IMR-90 (cell line): Measurements from ENCODE around the gene LTC4S. TPM values are rescaled to one million over a fixed set of nuclear protein-coding genes. Genes with fewer than 3 reads are reported as not detected.

Experiments used
- ATAC-seq: fragments of 200-7000 bp; cut with Tn5 transposase; 2 replicates; pipeline ENCODE4 v1.9.1; 2020; ENCODE audit warnings: low read depth, mild to moderate bottlenecking, moderate library complexity
- BruUV-seq: library from RNA; stranded (reverse); fragments of 400-500 nt; replicated peaks from 2 replicates; lab custom pipeline; 2021; lab: Mats Ljungman, UMichigan
- CTCF ChIA-PET: fragments of 300-600 bp; formaldehyde crosslinking; extraction: SDS; loops from one replicate; lab custom pipeline; 2021; ENCODE audit warnings: antibody characterized with exemption; lab: Yijun Ruan, JAX
- POLR2A ChIA-PET: fragments of 300-600 bp; sonication (Branson Sonifier 250); formaldehyde crosslinking; loops from one replicate; lab custom pipeline; 2022; ENCODE audit warnings: antibody characterized with exemption; ENCODE audit not compliant: unreplicated experiment; lab: Charles Lee
- DNase-seq: peaks from one replicate; pipeline ENCODE4 v3.0.0; 2013
- H2AFZ ChIP-seq: replicated peaks from 2 replicates; pipeline ENCODE3; 2013; ENCODE audit warnings: low read length, mild to moderate bottlenecking; ENCODE audit not compliant: poor library complexity
- H2AK5ac ChIP-seq: 2 replicates; pipeline ENCODE4 v1.6.1; 2013; ENCODE audit warnings: low read depth, low read length, inconsistent platforms
- H2AK9ac ChIP-seq: replicated peaks from 2 replicates; pipeline ENCODE3; 2013; ENCODE audit warnings: mild to moderate bottlenecking, low read depth, low read length, moderate library complexity; ENCODE audit not compliant: poor library complexity
- H2BK120ac ChIP-seq: 2 replicates; pipeline ENCODE4 v1.6.1; 2013; ENCODE audit warnings: low read depth, low read length, inconsistent platforms
- H2BK15ac ChIP-seq: 3 replicates; pipeline ENCODE4 v1.6.1; 2013; ENCODE audit warnings: low read depth, low read length, inconsistent platforms
- H2BK20ac ChIP-seq: 2 replicates; pipeline ENCODE4 v1.6.1; 2013; ENCODE audit warnings: low read depth, mild to moderate bottlenecking, inconsistent platforms, low read length, moderate library complexity
- H2BK5ac ChIP-seq: 2 replicates; pipeline ENCODE4 v1.6.1; 2013; ENCODE audit warnings: mild to moderate bottlenecking, low read depth, low read length, inconsistent platforms; ENCODE audit not compliant: poor library complexity, severe bottlenecking
- H3K14ac ChIP-seq: replicated peaks from 2 replicates; pipeline ENCODE4 v1.6.1; 2013; ENCODE audit warnings: low read depth, low read length, inconsistent platforms
- H3K18ac ChIP-seq: 2 replicates; pipeline ENCODE4 v1.6.1; 2013; ENCODE audit warnings: low read depth, low read length, control low read depth
- H3K23ac ChIP-seq: 2 replicates; pipeline ENCODE4 v1.6.1; 2013; ENCODE audit warnings: low read depth, low read length, inconsistent platforms
- H3K27ac ChIP-seq: 2 replicates; pipeline ENCODE4 v1.5.1; 2013; ENCODE audit warnings: mild to moderate bottlenecking, control low read depth, low read length; ENCODE audit not compliant: insufficient read depth
- H3K27me3 ChIP-seq: 2 replicates; pipeline ENCODE4 v1.6.1; 2013; ENCODE audit warnings: low read length; ENCODE audit not compliant: control insufficient read depth, insufficient read depth
- H3K36me3 ChIP-seq: 2 replicates; pipeline ENCODE4 v1.6.1; 2013; ENCODE audit warnings: low read length, mixed read lengths; ENCODE audit not compliant: control insufficient read depth, insufficient read depth
- H3K4ac ChIP-seq: 2 replicates; pipeline ENCODE4 v1.6.1; 2013; ENCODE audit warnings: low read depth, low read length, inconsistent platforms
- H3K4me1 ChIP-seq: 2 replicates; pipeline ENCODE4 v1.6.1; 2013; ENCODE audit warnings: low read length, mixed read lengths; ENCODE audit not compliant: control insufficient read depth, insufficient read depth
- H3K4me2 ChIP-seq: 2 replicates; pipeline ENCODE4 v1.6.1; 2013; ENCODE audit warnings: low read depth, mild to moderate bottlenecking, control low read depth, low read length, moderate library complexity
- H3K4me3 ChIP-seq: 2 replicates; pipeline ENCODE4 v1.5.1; 2013; ENCODE audit warnings: low read depth, mild to moderate bottlenecking, control low read depth, low read length, moderate library complexity; ENCODE audit not compliant: insufficient read depth
- H3K56ac ChIP-seq: 2 replicates; pipeline ENCODE4 v1.6.1; 2013; ENCODE audit warnings: low read length, inconsistent platforms; ENCODE audit not compliant: insufficient read depth; ENCODE audit errors: extremely low read depth
- H3K79me1 ChIP-seq, 2 experiments: 2 replicates each; pipeline ENCODE4 v1.6.1; 2013; ENCODE audit warnings: low read length in 2 of 2, inconsistent platforms in 1 of 2, low read depth in 1 of 2
- H3K9ac ChIP-seq: 2 replicates; pipeline ENCODE4 v1.6.1; 2013; ENCODE audit warnings: low read depth, low read length, control low read depth
- H3K9me1 ChIP-seq: 2 replicates; pipeline ENCODE4 v1.6.1; 2013; ENCODE audit warnings: low read length, inconsistent platforms; ENCODE audit not compliant: insufficient read depth
- H3K9me3 ChIP-seq: 2 replicates; pipeline ENCODE4 v1.6.1; 2013; ENCODE audit warnings: low read length; ENCODE audit not compliant: control insufficient read depth, insufficient read depth
- H4K20me1 ChIP-seq: 2 replicates; pipeline ENCODE4 v1.6.1; 2013; ENCODE audit warnings: low read length, inconsistent platforms; ENCODE audit not compliant: insufficient read depth
- H4K5ac ChIP-seq: 2 replicates; pipeline ENCODE4 v1.6.1; 2013; ENCODE audit warnings: mild to moderate bottlenecking, low read depth, low read length, control low read depth
- H4K8ac ChIP-seq, 2 experiments: 2 replicates each; pipeline ENCODE4 v1.6.1; 2013; ENCODE audit warnings: low read depth in 2 of 2, low read length in 2 of 2, control low read depth in 1 of 2, inconsistent platforms in 1 of 2
- H4K91ac ChIP-seq: 2 replicates; pipeline ENCODE4 v1.6.1; 2013; ENCODE audit warnings: low read depth, low read length, inconsistent platforms; ENCODE audit not compliant: insufficient read depth
- CEBPB ChIP-seq: IDR thresholded peaks from 2 replicates; pipeline ENCODE4 v1.6.1; 2012; ENCODE audit warnings: low read depth, low read length, improper control_type of control experiment
- MAFK ChIP-seq: IDR thresholded peaks from 2 replicates; pipeline ENCODE4 v1.6.1; 2012; ENCODE audit warnings: low read depth, low read length, improper control_type of control experiment
- MAZ ChIP-seq: IDR thresholded peaks from 2 replicates; pipeline ENCODE4 v1.6.1; 2012; ENCODE audit warnings: low read depth, mild to moderate bottlenecking, low read length, improper control_type of control experiment, moderate library complexity, borderline replicate concordance
- NFE2L2 ChIP-seq: fragments of 150-350 bp; IDR thresholded peaks from 2 replicates; pipeline ENCODE4 v1.6.1; 2016; ENCODE audit warnings: low read depth, mild to moderate bottlenecking, low read length
- POLR2A ChIP-seq: IDR thresholded peaks from 2 replicates; pipeline ENCODE4 v1.6.1; 2012; ENCODE audit warnings: mild to moderate bottlenecking, low read depth, low read length
- RAD21 ChIP-seq: IDR thresholded peaks from 2 replicates; pipeline ENCODE4 v1.6.1; 2012; ENCODE audit warnings: low read length, improper control_type of control experiment
- RFX5 ChIP-seq: IDR thresholded peaks from 2 replicates; pipeline ENCODE4 v1.8.0; 2012; ENCODE audit warnings: low read depth, mild to moderate bottlenecking, low read length, moderate library complexity
- SMC3 ChIP-seq: fragments of 150-350 bp; IDR thresholded peaks from 2 replicates; pipeline ENCODE4 v1.6.1; 2016; ENCODE audit warnings: low read depth, mild to moderate bottlenecking, antibody characterized with exemption, low read length, moderate library complexity
- WGBS, 2 experiments: methylation state at CpG; one replicate each; pipeline versions ENCODE4 v1.1.5 to v1.1.7; 2013; ENCODE audit warnings: missing lambda C conversion rate in 2 of 2; ENCODE audit not compliant: insufficient read length in 1 of 2; ENCODE audit errors: extremely low coverage in 2 of 2; 5-methylcytosine and 5-hydroxymethylcytosine counted together
- dilution Hi-C: fragments of 300-500 bp; cut with HindIII; formaldehyde crosslinking; loops from one replicate; pipeline ENCODE4 v1.14.3; 2018; ENCODE audit warnings: low sequenced_read_pairs; ENCODE audit not compliant: unreplicated experiment
- in situ Hi-C: fragments of 300-500 bp; cut with MboI; formaldehyde crosslinking; loops from 3 replicates; pipeline ENCODE4 v1.14.3; 2019; ENCODE audit warnings: low sequenced_read_pairs, inconsistent platforms, mixed read lengths
- intact Hi-C: fragments of 100-400 bp; cut with micrococcal nuclease; formaldehyde crosslinking; loops from 2 replicates; pipeline ENCODE4 v1.10.0; 2022
- polyA plus RNA-seq, 3 experiments: library from polyadenylated mRNA; depleted of rRNA; stranded (reverse); fragments of >200 nt; gene quantifications; 2 replicates each; pipeline ENCODE4 v1.2.3, GENCODE V29; 2012; ENCODE audit warnings: low replicate concordance in 1 of 3
- total RNA-seq: library from RNA; depleted of rRNA; stranded (reverse); fragments of >200 nt; gene quantifications from 2 replicates; pipeline ENCODE4 v1.2.3, GENCODE V29; 2012
- TF ChIP-seq, protein P1 (sequence below): fragments of 150-350 bp; IDR thresholded peaks from 2 replicates; pipeline ENCODE4 v1.6.1; 2016; ENCODE audit warnings: low read depth, mild to moderate bottlenecking, low read length, moderate library complexity, borderline replicate concordance

LTC4S gene
- total and polyA plus RNA-seq, 2 of the 4 experiments (the other 2 are of a cell fraction), result 0.72 TPM; not detected in 1

DNA sequence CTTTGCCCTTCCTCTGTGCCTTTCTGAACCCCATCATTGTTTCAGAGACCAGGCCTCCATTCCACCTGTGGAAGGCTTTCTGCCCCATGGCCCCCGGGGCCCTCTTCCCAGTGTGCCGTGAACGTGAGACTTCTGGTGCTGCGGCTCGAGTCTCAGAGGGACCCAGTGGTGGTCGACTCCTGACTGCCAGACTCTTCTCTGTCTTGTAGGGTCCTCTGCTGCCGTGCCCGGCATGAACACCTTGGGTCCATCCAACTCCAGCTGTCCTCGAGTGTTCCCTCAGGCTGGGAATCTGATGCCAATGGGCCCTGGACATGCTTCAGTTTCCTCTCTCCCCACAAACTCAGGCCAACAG lies 20.1 kb upstream of the LTC4S start:
- Histone ChIP-seq H3K36me3 (peaks cover 77% of the 10 kb centered on the region), H3K14ac (no peak overlapping the region), H3K4me1 (no peaks in the 10 kb centered on the region), H3K18ac (no peak overlapping the region), H2AK5ac (no peak overlapping the region), H3K27me3 (no peaks in the 10 kb centered on the region), H4K8ac (no peak overlapping the region), H3K4me2 (no peak overlapping the region), H2BK5ac (no peak overlapping the region), H2AK9ac (no peak overlapping the region), H3K56ac (no peak overlapping the region), H4K91ac (no peak overlapping the region), H3K9ac (no peak overlapping the region), H3K27ac (no peak overlapping the region), H3K9me3 (no peaks in the 10 kb centered on the region), H4K5ac (no peak overlapping the region), H3K9me1 (no peaks in the 10 kb centered on the region; the same call in 1 of the 2 replicates), H2AFZ (no peak overlapping the region), H2BK120ac (no peak overlapping the region), H3K79me1 (peaks cover 17 to 42% of the 10 kb centered on the region in 2 experiments), H3K4ac (no peak overlapping the region), H4K20me1 (0 out of 2 replicates have a peak, but pooled peaks cover 9% of the 10 kb centered on the region), H2BK15ac (no peak overlapping the region), H3K23ac (no peak overlapping the region), H2BK20ac (no peak overlapping the region), H3K4me3 (no peak overlapping the region)
- BruUV-seq, result no TSS peak
- dilution Hi-C loops (no loop called here), in situ Hi-C loops (no loop called here), intact Hi-C loops (no loop called here)
- TF ChIP-seq RAD21, result no peak
- no peak for TF ChIP-seq MAZ
- no peak for TF ChIP-seq CEBPB
- TF ChIP-seq SMC3, result no peak
- TF ChIP-seq MAFK, result no peak
- no peak for TF ChIP-seq NFE2L2
- TF ChIP-seq POLR2A, result no peak
- TF ChIP-seq, protein P1, sequence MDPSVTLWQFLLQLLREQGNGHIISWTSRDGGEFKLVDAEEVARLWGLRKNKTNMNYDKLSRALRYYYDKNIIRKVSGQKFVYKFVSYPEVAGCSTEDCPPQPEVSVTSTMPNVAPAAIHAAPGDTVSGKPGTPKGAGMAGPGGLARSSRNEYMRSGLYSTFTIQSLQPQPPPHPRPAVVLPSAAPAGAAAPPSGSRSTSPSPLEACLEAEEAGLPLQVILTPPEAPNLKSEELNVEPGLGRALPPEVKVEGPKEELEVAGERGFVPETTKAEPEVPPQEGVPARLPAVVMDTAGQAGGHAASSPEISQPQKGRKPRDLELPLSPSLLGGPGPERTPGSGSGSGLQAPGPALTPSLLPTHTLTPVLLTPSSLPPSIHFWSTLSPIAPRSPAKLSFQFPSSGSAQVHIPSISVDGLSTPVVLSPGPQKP, result no peak
- TF ChIP-seq RFX5, result no peak
- DNase-seq (no peak), ATAC-seq (no peak)
- CTCF ChIA-PET, result no interaction called here
- WGBS, 2 experiments, result 98% methylated on average over 9 of the region's 9 CpGs; no CpG with 5 or more reads in 1 of the 2 experiments
- POLR2A ChIA-PET, result no interaction called here
